Hepatocyte (in vitro differentiated cells): ENCODE data around the gene DNAJB12.

Source experiments
- EZH2 ChIP-seq: fragments of 200-600 bp; sonication (generic); IDR thresholded peaks from 2 replicates; pipeline ENCODE4 v1.6.1; 2016; ENCODE audit warnings: antibody characterized with exemption, mild to moderate bottlenecking, borderline replicate concordance
- EZH2phosphoT487 ChIP-seq: fragments of 200-600 bp; sonication (generic); IDR thresholded peaks from one replicate; pipeline ENCODE4 v1.6.1; 2018; ENCODE audit warnings: antibody characterized with exemption, mild to moderate bottlenecking, low read depth, moderate library complexity; ENCODE audit not compliant: unreplicated experiment, severe bottlenecking
- TF ChIP-seq, protein P1 (sequence below): fragments of 200-600 bp; sonication (generic); IDR thresholded peaks from 2 replicates; pipeline ENCODE4 v1.5.1; 2016; ENCODE audit warnings: antibody characterized with exemption, mild to moderate bottlenecking; ENCODE audit not compliant: poor library complexity

- TF ChIP-seq, protein P1, sequence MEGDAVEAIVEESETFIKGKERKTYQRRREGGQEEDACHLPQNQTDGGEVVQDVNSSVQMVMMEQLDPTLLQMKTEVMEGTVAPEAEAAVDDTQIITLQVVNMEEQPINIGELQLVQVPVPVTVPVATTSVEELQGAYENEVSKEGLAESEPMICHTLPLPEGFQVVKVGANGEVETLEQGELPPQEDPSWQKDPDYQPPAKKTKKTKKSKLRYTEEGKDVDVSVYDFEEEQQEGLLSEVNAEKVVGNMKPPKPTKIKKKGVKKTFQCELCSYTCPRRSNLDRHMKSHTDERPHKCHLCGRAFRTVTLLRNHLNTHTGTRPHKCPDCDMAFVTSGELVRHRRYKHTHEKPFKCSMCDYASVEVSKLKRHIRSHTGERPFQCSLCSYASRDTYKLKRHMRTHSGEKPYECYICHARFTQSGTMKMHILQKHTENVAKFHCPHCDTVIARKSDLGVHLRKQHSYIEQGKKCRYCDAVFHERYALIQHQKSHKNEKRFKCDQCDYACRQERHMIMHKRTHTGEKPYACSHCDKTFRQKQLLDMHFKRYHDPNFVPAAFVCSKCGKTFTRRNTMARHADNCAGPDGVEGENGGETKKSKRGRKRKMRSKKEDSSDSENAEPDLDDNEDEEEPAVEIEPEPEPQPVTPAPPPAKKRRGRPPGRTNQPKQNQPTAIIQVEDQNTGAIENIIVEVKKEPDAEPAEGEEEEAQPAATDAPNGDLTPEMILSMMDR = no peak
- TF ChIP-seq EZH2 (no peak), EZH2phosphoT487 (no peak)
Observed at GRCh38 chr10:72303424-72304128, 51.1 kb downstream of the DNAJB12 start.
